GM19351 (cell line): ENCODE results near the gene MYNN.

Experiments
- ATAC-seq: cut with Tn5 transposase; IDR thresholded peaks from one replicate; pipeline ENCODE4 v1.9.1; 2021; ENCODE audit warnings: mild to moderate bottlenecking, moderate library complexity; ENCODE audit not compliant: unreplicated experiment

The MYNN gene

GRCh38 chr3:169822983-169823382 is 49.8 kb downstream of the MYNN start:
- no peak for ATAC-seq

DNA sequence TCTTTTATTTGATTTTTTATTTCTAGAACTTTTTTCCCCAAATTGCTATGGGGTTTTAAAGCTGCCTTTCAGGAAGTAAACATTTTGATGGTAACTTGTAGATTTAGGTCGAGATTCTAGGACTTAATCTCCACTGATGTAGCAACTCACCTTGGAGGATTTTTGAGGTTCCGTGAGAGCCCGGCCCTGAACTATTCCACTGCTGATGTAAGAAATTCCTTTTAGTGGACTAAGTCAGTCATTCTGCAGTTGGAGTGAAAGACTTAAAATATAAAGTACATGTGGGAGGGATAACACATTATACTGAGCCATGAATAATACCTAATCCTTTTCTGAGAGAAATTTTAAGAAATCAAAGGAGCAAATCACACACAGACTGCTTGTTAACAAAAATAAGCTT is 52.1 kb downstream of the MYNN start:
- ATAC-seq: no peak

GRCh38 chr3:169827712-169828111 is 54.5 kb downstream of the MYNN start:
- no peak for ATAC-seq

DNA sequence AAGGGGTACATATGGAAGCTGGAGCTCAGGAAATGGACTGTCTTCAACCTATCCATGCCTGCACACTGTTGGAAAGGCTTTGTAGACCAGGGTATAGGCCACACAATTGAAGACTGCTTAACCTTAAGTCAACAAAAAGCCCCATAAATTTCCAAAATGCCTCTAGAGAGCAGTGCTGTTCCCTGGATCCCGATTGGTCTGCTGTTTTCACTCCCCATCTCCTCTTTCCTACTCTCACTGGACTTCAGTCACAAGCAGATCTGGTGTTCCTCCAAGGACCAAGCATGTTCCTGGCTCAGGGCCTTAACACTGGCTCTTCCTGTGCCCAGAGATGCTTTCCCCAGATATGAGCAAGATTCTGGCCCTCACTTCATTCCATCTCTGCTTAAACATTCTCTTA is 62.3 kb downstream of the MYNN start:
- ATAC-seq: no peak

- peak; percentile 90 for ATAC-seq
Measured at GRCh38 chr3:169836078-169836941, 63.1 kb downstream of the MYNN start.

DNA sequence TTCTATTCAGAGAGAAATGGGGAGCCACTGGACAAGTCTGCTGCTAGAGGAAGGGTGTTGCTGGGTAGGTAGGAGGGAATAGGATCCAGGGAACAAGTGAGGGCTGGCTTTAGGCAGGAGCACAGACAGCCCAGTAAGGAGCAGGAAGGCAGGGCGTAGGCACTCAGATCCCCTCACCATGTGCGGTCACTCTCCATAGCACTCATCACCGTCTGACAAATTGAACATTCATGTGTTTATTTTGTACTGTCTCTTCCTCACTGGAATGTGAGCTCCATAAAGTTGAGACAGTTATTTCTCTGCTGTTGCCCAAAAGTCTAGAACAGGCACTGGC is 63.7 kb downstream of the MYNN start:
- no peak for ATAC-seq

DNA sequence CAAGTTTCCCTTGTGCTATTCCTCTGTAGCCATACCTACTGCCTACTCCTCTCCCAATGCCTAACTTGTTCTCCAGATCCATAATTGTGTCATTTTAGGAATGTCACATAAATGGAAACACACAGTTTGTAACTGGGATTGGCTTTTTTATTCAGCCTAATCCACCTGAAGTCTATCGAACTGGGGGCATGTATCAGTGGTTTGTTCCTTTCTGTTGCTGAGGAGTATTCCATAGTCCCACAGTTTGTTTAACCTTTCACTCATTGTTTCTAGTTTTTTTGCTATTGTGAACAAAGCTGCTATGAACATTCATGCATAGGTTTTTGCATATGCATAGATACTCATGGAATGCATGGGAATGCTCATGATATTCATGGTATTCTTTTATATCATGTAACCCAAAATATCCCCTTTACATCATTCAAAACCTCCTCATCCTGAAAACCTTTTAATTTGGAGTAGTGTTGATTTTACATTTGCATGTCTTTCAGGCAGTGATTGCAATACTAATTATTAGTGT is 65.4 kb downstream of the MYNN start:
- no peak for ATAC-seq
